ENCODE measurements around the gene PTX3.

GRCh38 chr3:157436583-157437291, at the start of gene PTX3:
- no peak for TF ChIP-seq CTCF (IDR thresholded peaks at IDR 0.05)
- TF ChIP-seq POLR2A (IDR thresholded peaks at IDR 0.05): no peak

Data from heart left ventricle (tissue), 13 donors.